Measurements from ENCODE around the gene AKT3. TPM values are rescaled to one million over a fixed set of nuclear protein-coding genes. Genes with fewer than 3 reads are reported as not detected.

The AKT3 gene
- total RNA-seq, 4 donors from 2014 or later = 29.7 to 77.2 (median 37.4) TPM

DNA sequence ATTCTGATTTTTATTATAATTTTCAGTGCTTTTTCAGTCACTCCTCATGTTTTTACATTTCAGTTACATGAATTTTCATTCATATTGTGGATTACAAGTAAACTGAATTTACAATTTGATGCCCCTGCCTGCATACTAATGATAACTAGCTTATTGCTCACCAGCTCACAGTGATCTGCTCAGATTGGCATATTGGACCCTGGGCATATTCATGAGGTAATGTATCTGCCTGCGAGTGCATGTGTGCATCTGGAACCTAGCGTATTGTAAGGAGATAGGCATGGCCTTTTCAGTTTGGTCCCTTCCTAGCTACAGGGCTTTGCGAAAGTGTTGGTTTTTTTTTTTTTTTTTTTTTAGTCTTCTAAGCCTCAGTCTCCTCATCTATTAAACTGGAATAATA is 380.5 kb downstream of the AKT3 start:
- ATAC-seq (ENCODE audit: low FRiP score) (no peak), DNase-seq (ENCODE audit: low spot score) (no peak)
- TF ChIP-seq, protein P1, sequence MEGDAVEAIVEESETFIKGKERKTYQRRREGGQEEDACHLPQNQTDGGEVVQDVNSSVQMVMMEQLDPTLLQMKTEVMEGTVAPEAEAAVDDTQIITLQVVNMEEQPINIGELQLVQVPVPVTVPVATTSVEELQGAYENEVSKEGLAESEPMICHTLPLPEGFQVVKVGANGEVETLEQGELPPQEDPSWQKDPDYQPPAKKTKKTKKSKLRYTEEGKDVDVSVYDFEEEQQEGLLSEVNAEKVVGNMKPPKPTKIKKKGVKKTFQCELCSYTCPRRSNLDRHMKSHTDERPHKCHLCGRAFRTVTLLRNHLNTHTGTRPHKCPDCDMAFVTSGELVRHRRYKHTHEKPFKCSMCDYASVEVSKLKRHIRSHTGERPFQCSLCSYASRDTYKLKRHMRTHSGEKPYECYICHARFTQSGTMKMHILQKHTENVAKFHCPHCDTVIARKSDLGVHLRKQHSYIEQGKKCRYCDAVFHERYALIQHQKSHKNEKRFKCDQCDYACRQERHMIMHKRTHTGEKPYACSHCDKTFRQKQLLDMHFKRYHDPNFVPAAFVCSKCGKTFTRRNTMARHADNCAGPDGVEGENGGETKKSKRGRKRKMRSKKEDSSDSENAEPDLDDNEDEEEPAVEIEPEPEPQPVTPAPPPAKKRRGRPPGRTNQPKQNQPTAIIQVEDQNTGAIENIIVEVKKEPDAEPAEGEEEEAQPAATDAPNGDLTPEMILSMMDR (IDR thresholded peaks at IDR 0.05) = no peak

DNA sequence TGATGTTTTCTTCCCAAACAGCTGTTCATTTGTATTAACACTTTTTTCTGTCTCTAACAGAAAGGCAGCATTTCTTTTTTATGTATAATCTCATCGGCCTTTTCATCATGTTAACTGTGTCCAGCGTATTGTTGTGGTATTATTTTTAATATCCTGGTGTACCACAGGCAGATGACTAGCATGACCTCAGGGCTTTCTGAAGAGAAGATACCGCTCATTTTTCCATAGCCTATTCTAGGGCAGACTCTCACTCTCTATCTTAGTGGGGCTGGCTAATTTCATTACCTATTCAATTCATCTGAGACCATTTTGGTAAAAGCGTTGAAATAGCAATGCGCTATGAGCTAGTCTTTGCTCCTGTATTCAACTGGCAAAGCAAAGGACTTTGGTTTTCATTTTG is 384.3 kb downstream of the AKT3 start:
- ATAC-seq (ENCODE audit: low FRiP score) = no peak

DNA sequence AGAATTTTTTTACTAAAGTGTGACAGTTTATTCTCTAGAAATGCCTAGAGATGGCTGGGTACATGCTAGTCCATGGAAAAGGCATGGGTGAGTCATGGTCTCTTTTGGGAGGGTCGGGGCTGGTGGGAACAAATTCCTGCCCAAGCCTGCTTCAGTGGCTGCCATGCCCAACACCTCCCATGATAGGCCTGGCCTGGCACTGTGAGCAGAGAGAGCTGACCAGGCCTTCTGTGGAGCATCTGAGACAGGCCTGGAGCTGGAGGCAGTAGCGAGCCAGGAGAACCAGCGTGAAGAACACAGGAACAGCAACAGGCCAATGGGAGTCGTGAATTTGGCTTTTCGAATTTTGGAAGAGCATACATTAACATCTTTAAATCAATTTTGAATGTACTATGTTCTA is 385.0 kb downstream of the AKT3 start:
- ATAC-seq (ENCODE audit: low FRiP score) = no peak
- DNase-seq (ENCODE audit: low spot score) = no peak
- TF ChIP-seq, protein P1 (IDR thresholded peaks at IDR 0.05) = no peak

More for the DNA sequence above, 384.3 kb downstream of the AKT3 start:
- TF ChIP-seq, protein P1 (IDR thresholded peaks at IDR 0.05) = no peak
- no peak for DNase-seq (ENCODE audit: low spot score)

DNA sequence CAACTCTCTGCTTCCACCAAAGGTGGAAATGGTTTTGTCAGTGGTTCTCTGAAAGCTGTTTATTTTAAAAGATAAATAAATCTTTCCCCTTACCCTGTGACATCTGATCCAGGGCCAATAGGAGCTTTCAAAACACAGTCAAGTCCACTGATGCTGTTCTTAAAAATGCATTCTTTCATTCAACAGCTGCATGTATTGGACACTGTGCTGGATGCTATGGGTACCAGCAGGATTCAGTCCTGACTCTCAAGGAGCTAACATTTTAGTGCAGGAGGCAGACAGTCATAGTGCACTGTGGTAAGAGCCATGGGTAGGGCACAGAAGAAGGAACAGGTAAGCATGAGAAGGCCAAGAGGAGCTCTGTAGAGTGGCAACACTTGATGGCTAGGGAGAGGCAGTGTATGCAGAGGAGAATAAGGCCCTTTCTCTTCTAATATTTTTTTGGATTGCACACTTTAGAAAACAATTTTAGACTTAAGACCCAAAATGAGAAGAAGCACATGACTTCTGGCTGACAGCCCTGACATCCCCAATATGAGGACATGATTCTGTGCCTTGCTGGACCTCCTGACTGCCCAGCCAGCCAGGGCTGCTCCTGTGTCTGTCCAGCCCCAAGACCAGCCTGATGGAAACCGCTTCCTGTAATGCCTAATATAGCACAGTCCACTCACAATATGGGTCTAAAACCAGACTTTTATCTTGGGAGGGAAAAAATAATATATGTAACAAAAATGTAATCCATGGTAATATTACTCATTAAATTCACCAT is 386.9 kb downstream of the AKT3 start:
- TF ChIP-seq, protein P1 (IDR thresholded peaks at IDR 0.05) = no peak
- DNase-seq (ENCODE audit: low spot score) (no peak), ATAC-seq (ENCODE audit: low FRiP score) (no peak)

DNA sequence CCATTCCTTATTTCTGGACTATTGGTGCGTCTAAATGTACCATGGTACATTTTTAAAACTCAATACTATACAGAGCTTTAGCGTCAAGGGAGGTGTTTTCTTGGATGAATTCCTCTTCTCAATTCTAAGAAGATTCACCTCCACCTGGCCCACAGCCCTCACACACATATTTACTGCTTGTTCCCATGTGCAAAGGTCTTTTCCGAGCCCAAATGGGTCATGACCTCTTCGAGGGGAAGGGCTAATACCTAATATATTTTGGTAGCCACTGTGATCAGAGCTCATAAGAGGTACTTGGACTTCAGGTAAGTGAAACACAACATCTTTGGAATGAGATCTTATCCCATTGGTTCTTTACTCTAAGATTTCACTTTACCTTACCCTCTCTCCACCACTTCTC is 388.3 kb downstream of the AKT3 start:
- ATAC-seq (ENCODE audit: low FRiP score) = no peak
- no peak for DNase-seq (ENCODE audit: low spot score)
- TF ChIP-seq, protein P1 (IDR thresholded peaks at IDR 0.05) = no peak

DNA sequence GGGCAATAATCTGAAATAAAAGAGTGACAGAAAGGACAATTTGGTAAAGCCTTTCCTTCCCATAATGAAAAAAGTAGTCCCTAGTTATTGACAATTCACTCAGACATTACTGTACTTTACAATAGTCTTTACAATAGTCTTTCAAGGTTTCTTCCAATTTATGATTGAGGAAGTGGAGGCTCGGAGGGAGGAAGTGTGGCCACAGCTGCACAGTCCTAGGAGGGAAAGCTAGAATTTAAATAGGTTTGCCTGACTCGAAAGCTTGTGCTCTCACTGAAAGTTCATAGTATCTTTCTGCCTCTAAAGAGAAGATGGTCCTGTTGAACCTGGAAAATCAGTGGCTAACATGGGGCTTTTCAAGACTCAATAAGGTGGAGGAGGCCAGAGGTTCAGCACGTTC is 391.0 kb downstream of the AKT3 start:
- DNase-seq (ENCODE audit: low spot score) (no peak), ATAC-seq (ENCODE audit: low FRiP score) (no peak)
- TF ChIP-seq, protein P1 (IDR thresholded peaks at IDR 0.05) = no peak

DNA sequence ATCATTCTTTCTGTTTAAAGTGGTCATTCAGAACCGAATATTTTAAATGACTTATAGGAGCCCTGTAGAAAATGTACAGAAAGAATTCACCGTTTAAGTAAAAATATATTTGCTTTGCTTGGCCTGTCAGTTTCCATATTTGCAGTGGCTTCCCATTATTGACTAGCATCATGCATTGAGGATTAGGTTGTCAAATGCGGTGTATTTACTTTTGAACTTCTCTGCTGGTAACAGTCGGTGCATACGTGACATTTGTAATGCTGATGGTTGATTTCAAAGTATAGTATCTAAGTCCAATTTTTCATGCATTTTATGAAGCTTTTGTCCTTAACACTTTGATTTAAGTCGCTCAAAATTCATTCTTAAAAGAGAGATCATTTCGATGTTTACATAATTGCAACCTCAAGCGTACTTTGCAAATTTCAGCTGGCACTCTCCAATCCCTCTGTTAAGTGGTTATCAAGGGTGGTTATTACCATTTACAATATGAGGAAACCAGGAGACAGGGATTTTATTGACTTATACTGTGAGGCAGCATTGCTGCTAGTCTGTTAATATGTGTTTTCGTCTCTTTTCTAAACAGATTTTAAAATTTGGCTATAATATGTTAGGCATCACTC is 392.6 kb downstream of the AKT3 start:
- TF ChIP-seq, protein P1 (IDR thresholded peaks at IDR 0.05) = no peak
- ATAC-seq (ENCODE audit: low FRiP score) (no peak), DNase-seq (ENCODE audit: low spot score) (no peak)
